Thyroid gland (tissue), 4 donors: ENCODE data around the gene RANBP17.

ENCODE experiments used
- CTCF ChIP-seq, 6 experiments: fragments of 200-600 bp in 3 of 6; fragments of 450-650 bp in 3 of 6; sonication (generic) in 3 of 6; IDR thresholded peaks; one replicate each; pipeline ENCODE4 v1.5.1; 2016 to 2019; ENCODE audit warnings: antibody characterized with exemption in 6 of 6, mild to moderate bottlenecking in 2 of 6, inconsistent platforms in 1 of 6, moderate library complexity in 1 of 6
- POLR2A ChIP-seq, 2 donors: fragments of 450-650 bp; IDR thresholded peaks; one replicate each; pipeline ENCODE4 v1.6.1; 2017; ENCODE audit warnings: antibody characterized with exemption in 2 of 2, mild to moderate bottlenecking in 2 of 2, moderate library complexity in 1 of 2

- no peak for TF ChIP-seq POLR2A (IDR thresholded peaks at IDR 0.05)
- no peak for TF ChIP-seq CTCF (IDR thresholded peaks at IDR 0.05)
These were observed 43.6 kb upstream of the RANBP17 start for GRCh38 chr5:170818232-170818631.
